SIG-M5 treated with dmso at 0.1 percent for 504 hours (cell line): ENCODE measurements around the gene HNRNPA1L2.
A peak's percentile ranks its signal among the peaks of the same experiment; 100 is the strongest.
"Not testable (repeated sequence)": the region's sequence is repeated elsewhere in the genome, so short reads cannot be mapped to it uniquely, and the experiment has no call there.

Experiments used
- DNase-seq: peaks from one replicate; lab custom pipeline; 2025; ENCODE audit not compliant: unreplicated experiment; lab: John Stamatoyannopoulos, UW

HNRNPA1L2 gene

GRCh38 chr13:52644108-52644507 lies 1.9 kb downstream of the HNRNPA1L2 start:
- DNase-seq = no peak

- no peak for DNase-seq
These were observed 4.7 kb downstream of the HNRNPA1L2 start for GRCh38 chr13:52646967-52647366.

- no peak for DNase-seq
These were observed 8.5 kb downstream of the HNRNPA1L2 start for GRCh38 chr13:52650731-52651130.

- peak; percentile 67 for DNase-seq
These were observed 9.6 kb downstream of the HNRNPA1L2 start for GRCh38 chr13:52651897-52652195.

- DNase-seq = peak; percentile 97
These were observed 10.2 kb downstream of the HNRNPA1L2 start, which contains the start of gene SUGT1 for GRCh38 chr13:52652196-52652979. Gene SUGT1, plus strand, starts transcription at chr13:52652836. Its CDS starts 85 bp downstream, at chr13:52652921.

GRCh38 chr13:52652980-52653303 lies 10.7 kb downstream of the HNRNPA1L2 start:
- DNase-seq = no peak

GRCh38 chr13:52659340-52659739 lies 17.1 kb downstream of the HNRNPA1L2 start:
- DNase-seq = no peak

- no peak for DNase-seq
These were observed 22.0 kb downstream of the HNRNPA1L2 start for GRCh38 chr13:52664272-52664671.

- peak; percentile 12 for DNase-seq
These were observed 23.1 kb downstream of the HNRNPA1L2 start for GRCh38 chr13:52665325-52665724.

- DNase-seq = no peak
These were observed 27.4 kb downstream of the HNRNPA1L2 start for GRCh38 chr13:52669677-52670076.

GRCh38 chr13:52670726-52671125 lies 28.5 kb downstream of the HNRNPA1L2 start:
- DNase-seq = no peak

- DNase-seq = no peak
These were observed 31.2 kb downstream of the HNRNPA1L2 start for GRCh38 chr13:52673465-52673864.

- no peak for DNase-seq
These were observed 35.6 kb downstream of the HNRNPA1L2 start for GRCh38 chr13:52677823-52678222.

GRCh38 chr13:52685806-52686205 lies 43.6 kb downstream of the HNRNPA1L2 start:
- not testable (repeated sequence) for DNase-seq

GRCh38 chr13:52686376-52686775 lies 44.1 kb downstream of the HNRNPA1L2 start:
- no peak for DNase-seq
